ENCODE results near the gene OR5AN1.

OR5AN1 gene

DNA sequence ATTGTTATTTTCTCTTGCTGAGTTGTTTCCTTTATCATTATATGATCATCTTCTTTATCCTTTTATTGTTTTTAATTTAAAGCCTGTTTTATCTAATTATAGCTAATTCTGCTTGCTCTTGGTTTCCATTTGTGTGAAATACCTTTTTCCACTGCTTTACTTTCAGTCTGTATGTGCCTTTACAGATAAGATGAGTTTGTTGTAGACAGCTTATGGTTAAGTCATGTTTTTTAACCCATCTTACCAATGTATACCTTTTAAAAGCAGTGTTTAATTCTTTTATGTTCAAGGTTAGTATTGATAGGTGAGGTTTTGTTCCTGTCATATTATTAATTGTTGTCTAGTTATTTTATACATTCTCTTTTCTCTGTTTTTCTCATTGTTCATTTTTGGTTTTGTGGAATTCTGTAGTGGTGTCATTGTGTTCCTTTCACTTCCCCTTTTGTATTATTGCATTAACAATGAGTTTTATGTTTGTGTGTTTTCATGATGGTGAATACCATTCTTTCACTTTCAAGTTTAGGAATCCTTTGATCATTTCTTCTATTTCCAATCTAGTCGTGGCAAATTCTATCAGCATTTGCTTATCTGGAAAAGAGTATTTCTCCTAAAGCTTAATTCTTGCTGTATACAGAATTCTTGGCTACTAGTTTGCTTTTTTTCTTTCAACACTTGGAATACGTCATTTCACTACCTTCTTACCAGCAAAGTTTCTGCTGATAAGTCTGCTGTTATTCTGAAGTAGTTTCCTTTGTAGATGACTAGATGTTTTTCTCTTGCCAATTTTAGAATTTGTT lies 21.8 kb downstream of the OR5AN1 start:
- DNase-seq (ENCODE audit: low read depth), result no peak
- Histone ChIP-seq H3K4me1 (ENCODE audit: control insufficient read depth, insufficient read depth, low read length) (no peaks in the 10 kb centered on the region), H3K9ac (ENCODE audit: low read length) (no peak overlapping the region), H3K4me3 (ENCODE audit: low read length) (no peak overlapping the region), H3K36me3 (ENCODE audit: control insufficient read depth, insufficient read depth, low read length, severe bottlenecking) (no peaks in the 10 kb centered on the region), H3K9me3 (ENCODE audit: control insufficient read depth, low read length) (peaks cover 5% of the 10 kb centered on the region), H3K27me3 (replicated peaks; ENCODE audit: control insufficient read depth, insufficient read depth, low read length) (no peaks in the 10 kb centered on the region)

DNA sequence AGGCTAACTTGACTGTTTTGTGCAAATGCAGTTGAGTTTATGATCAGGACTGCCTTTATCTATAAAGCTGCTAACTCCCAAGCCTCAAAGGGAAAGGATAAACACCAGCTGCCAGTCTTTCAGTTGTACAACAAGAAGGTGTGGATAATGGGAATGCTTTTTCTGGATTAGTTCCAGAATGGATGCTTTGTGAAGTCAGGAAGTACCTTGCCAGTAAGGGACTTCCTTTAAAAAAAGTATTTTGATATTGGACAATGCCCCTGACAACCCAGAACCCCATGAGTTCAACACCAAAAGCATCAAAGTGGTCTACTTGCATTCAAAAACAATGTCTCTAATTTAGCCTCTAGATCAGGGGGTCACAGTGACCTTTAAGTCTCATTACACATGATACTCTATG lies 35.5 kb downstream of the OR5AN1 start:
- H3K4me1 ChIP-seq (ENCODE audit: control insufficient read depth, insufficient read depth, low read length), result no peaks in the 10 kb centered on the region
- no peaks in the 10 kb centered on the region for H3K9me3 ChIP-seq (ENCODE audit: control insufficient read depth, low read length)
- H3K36me3 ChIP-seq (ENCODE audit: control insufficient read depth, insufficient read depth, low read length, severe bottlenecking), result no peaks in the 10 kb centered on the region
- H3K4me3 ChIP-seq (ENCODE audit: low read length), result no peak overlapping the region
- no peaks in the 10 kb centered on the region for H3K27me3 ChIP-seq (replicated peaks; ENCODE audit: control insufficient read depth, insufficient read depth, low read length)
- H3K9ac ChIP-seq (ENCODE audit: low read length), result no peak overlapping the region
- DNase-seq (ENCODE audit: low read depth), result no peak

DNA sequence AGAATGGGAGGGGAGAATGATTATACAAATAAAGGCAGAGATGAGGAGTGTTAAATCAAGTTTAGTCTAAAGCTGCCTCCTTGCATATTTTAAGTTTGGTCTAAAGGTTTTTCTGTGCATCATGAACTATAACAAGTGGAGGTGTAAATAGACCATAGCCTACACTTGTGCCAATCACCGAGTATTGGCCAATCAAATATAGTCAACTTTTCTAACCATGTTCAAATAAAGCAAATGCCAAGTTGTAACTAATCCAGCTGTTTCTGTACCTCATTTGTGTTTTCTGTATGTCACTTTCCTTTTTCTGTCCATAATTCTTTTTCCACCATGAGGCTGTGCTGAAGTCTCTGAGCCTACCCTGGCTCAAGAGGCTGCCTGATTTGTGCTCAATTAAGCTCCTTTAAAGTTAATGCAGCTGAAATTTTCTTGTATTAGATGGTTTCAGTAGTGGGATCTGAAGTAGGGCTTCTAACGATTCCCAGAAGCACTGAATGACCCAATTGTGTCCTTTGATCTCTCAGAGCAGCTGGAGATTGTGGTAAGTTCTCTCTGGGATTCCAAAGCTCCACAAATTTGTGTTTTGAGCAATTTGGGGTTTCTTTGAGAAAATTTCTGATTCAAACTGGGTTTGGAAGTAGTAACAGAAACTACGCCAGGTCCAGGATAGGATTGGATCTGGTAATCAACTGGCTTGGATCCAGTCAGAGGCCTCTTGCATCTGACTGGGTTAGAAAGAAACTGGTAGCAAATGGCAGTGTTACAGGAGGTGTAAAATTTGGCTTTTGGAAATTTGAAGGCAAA lies 42.0 kb downstream of the OR5AN1 start:
- no peak overlapping the region for H3K4me3 ChIP-seq (ENCODE audit: low read length)
- H3K9ac ChIP-seq (ENCODE audit: low read length), result no peak overlapping the region
- DNase-seq (ENCODE audit: low read depth), result no peak
- H3K4me1 ChIP-seq (ENCODE audit: control insufficient read depth, insufficient read depth, low read length), result no peaks in the 10 kb centered on the region
- peaks cover 15% of the 10 kb centered on the region for H3K9me3 ChIP-seq (ENCODE audit: control insufficient read depth, low read length)
- H3K36me3 ChIP-seq (ENCODE audit: control insufficient read depth, insufficient read depth, low read length, severe bottlenecking), result no peaks in the 10 kb centered on the region
- H3K27me3 ChIP-seq (replicated peaks; ENCODE audit: control insufficient read depth, insufficient read depth, low read length), result no peaks in the 10 kb centered on the region

DNA sequence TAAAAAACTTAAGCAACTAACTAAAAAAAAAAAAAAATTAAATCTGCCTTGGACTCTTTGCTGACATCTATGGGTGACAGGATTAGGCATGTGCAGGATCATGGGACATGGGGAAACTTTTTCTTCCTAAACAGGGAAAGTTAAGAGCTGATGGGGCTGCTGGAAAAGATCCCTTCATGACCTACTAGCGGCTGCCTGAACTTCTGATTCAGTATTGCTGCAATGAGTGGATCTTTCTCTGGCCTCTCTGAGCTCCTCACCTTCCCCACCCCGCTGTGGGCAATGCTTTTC lies 42.5 kb downstream of the OR5AN1 start:
- Histone ChIP-seq H3K4me3 (ENCODE audit: low read length) (no peak overlapping the region), H3K4me1 (ENCODE audit: control insufficient read depth, insufficient read depth, low read length) (no peaks in the 10 kb centered on the region), H3K9ac (ENCODE audit: low read length) (no peak overlapping the region), H3K27me3 (replicated peaks; ENCODE audit: control insufficient read depth, insufficient read depth, low read length) (no peaks in the 10 kb centered on the region), H3K9me3 (ENCODE audit: control insufficient read depth, low read length) (peaks cover 15% of the 10 kb centered on the region), H3K36me3 (ENCODE audit: control insufficient read depth, insufficient read depth, low read length, severe bottlenecking) (no peaks in the 10 kb centered on the region)
- DNase-seq (ENCODE audit: low read depth), result peak; percentile 1

DNA sequence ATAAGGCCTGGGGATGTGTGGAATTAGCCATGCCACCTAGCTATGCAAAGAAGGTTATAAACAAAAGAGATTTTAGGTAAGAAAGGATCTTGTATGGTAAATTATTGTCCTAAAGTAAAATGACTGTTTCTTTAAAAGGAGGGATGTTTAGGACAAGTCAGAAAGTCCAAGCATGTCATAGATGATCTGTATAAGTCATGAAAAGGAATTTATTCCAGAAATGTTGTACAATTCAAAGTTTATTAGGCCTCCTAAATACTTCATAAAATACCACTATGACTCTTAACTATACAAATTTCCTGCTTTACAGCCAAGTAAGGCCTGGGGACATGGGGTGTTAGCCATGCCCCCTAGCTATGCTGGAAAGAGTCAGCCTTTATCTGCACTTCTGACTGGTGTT lies 44.9 kb downstream of the OR5AN1 start:
- Histone ChIP-seq H3K36me3 (ENCODE audit: control insufficient read depth, insufficient read depth, low read length, severe bottlenecking) (no peaks in the 10 kb centered on the region), H3K27me3 (replicated peaks; ENCODE audit: control insufficient read depth, insufficient read depth, low read length) (no peaks in the 10 kb centered on the region), H3K4me3 (ENCODE audit: low read length) (no peak overlapping the region), H3K9me3 (ENCODE audit: control insufficient read depth, low read length) (peaks cover 21% of the 10 kb centered on the region), H3K4me1 (ENCODE audit: control insufficient read depth, insufficient read depth, low read length) (no peaks in the 10 kb centered on the region), H3K9ac (ENCODE audit: low read length) (no peak overlapping the region)
- DNase-seq (ENCODE audit: low read depth), result no peak

DNA sequence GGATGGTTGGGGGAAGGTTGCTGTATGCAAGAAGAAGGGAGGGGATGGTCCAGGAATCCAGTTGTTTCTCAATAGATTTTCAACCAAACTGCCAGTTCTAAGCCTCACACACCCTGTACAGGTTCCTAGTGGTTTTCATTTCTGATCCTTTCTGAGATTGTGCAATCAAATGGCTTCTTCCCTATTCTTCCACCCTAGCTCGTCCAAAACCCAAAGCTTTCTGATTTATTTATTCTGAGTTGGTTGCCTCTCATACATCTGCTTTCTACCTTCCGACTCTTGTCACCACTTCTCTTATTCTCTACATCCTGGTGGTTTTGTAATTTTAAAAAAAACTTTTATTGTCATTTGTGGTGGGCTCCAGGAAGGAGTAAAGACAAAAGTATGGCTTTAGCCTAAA lies 55.0 kb downstream of the OR5AN1 start:
- DNase-seq (ENCODE audit: low read depth), result no peak
- no peak overlapping the region for H3K4me3 ChIP-seq (ENCODE audit: low read length)
- no peaks in the 10 kb centered on the region for H3K27me3 ChIP-seq (replicated peaks; ENCODE audit: control insufficient read depth, insufficient read depth, low read length)

DNA sequence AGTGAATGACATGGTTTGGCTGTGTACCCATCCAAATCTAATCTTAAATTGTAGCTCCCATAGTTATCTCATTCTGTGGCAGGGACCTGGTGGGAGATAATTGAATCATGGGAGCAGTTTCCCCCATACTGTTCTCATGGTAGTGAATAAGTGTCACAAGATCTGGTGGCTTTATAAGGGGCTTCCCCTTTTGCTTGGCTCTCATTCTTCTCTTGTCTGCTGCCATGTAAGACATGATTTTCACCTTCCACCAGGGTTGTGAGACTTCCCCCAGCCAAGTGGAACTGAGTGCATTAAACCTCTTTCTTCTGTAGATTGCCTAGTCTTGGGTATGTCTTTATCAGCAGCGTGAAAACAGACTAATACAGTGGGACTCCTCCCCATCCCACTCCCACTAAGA lies 56.4 kb downstream of the OR5AN1 start:
- Histone ChIP-seq H3K36me3 (ENCODE audit: control insufficient read depth, insufficient read depth, low read length, severe bottlenecking) (no peaks in the 10 kb centered on the region), H3K9ac (ENCODE audit: low read length) (no peak overlapping the region), H3K4me3 (ENCODE audit: low read length) (no peak overlapping the region), H3K4me1 (ENCODE audit: control insufficient read depth, insufficient read depth, low read length) (no peaks in the 10 kb centered on the region), H3K27me3 (replicated peaks; ENCODE audit: control insufficient read depth, insufficient read depth, low read length) (no peaks in the 10 kb centered on the region), H3K9me3 (ENCODE audit: control insufficient read depth, low read length) (peaks cover 20% of the 10 kb centered on the region)
- DNase-seq (ENCODE audit: low read depth), result no peak

More for the DNA sequence above, 55.0 kb downstream of the OR5AN1 start:
- no peak overlapping the region for H3K9ac ChIP-seq (ENCODE audit: low read length)
- no peaks in the 10 kb centered on the region for H3K36me3 ChIP-seq (ENCODE audit: control insufficient read depth, insufficient read depth, low read length, severe bottlenecking)
- H3K4me1 ChIP-seq (ENCODE audit: control insufficient read depth, insufficient read depth, low read length), result no peaks in the 10 kb centered on the region
- peaks cover 34% of the 10 kb centered on the region for H3K9me3 ChIP-seq (ENCODE audit: control insufficient read depth, low read length)

DNA sequence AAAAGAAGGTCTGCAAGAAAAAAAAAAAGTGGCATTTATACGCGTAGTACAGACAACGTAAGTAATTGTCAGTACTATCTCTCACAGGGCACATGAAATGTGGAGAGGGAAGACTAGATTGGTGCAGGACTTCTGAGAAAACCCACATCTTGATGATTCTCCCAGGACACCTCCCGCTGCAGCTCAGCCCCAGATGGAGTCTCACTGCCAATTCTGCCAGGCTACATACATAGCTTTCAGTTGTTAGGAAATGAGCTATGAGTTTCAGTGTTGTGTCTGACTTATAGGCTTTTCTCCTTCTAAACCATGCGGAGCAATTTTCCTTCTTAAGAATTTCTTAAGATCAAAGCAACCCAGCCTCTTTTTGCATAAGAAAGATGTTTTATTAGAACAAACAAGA lies 57.9 kb downstream of the OR5AN1 start:
- H3K27me3 ChIP-seq (replicated peaks; ENCODE audit: control insufficient read depth, insufficient read depth, low read length), result no peaks in the 10 kb centered on the region
- no peak for DNase-seq (ENCODE audit: low read depth)
- no peak overlapping the region for H3K9ac ChIP-seq (ENCODE audit: low read length)
- peaks cover 6% of the 10 kb centered on the region for H3K9me3 ChIP-seq (ENCODE audit: control insufficient read depth, low read length)
- no peak overlapping the region for H3K4me3 ChIP-seq (ENCODE audit: low read length)
- no peaks in the 10 kb centered on the region for H3K4me1 ChIP-seq (ENCODE audit: control insufficient read depth, insufficient read depth, low read length)
- no peaks in the 10 kb centered on the region for H3K36me3 ChIP-seq (ENCODE audit: control insufficient read depth, insufficient read depth, low read length, severe bottlenecking)

DNA sequence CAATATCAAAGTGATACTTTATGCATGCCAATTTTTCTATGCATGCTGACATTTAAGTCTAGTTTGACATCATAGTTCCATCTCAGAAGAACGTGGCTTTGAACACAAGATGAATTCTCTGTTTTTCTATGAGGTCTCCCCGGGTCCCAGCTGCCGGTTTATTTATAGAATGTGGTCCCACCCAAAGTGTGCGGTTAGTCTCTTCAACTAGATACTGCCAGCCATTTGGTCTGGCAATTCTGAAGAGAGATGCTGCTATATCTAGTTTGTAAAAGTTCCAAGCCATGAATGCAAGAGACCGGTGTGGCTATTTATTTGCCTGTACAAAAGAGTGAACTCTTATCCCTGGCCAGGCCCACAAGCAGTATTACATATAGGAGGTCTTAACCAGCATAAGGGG lies 58.3 kb downstream of the OR5AN1 start:
- no peaks in the 10 kb centered on the region for H3K4me1 ChIP-seq (ENCODE audit: control insufficient read depth, insufficient read depth, low read length)
- no peaks in the 10 kb centered on the region for H3K36me3 ChIP-seq (ENCODE audit: control insufficient read depth, insufficient read depth, low read length, severe bottlenecking)
- DNase-seq (ENCODE audit: low read depth), result no peak
- H3K27me3 ChIP-seq (replicated peaks; ENCODE audit: control insufficient read depth, insufficient read depth, low read length), result peaks cover 2% of the 10 kb centered on the region
- H3K4me3 ChIP-seq (ENCODE audit: low read length), result no peak overlapping the region
- H3K9ac ChIP-seq (ENCODE audit: low read length), result no peak overlapping the region
- H3K9me3 ChIP-seq (ENCODE audit: control insufficient read depth, low read length), result peaks cover 6% of the 10 kb centered on the region

DNA sequence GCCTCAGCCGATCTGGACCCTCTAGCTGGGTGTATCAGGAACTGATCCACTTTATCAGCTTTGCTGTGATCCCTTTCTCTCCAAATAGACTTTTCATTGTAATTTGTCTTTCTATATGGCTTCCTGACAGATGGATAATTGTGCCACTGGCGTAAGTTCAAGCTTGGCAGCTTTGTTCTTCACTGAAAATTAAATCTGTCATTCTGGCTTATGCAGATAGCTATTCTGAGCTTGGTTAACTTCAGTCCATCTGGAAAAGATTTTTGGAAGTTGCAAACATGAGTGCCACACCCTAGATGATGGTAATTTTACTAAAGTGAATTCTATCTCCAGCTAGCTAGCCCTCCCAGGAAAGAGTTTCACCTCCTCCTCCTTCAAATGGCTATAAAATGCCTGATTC lies 59.5 kb downstream of the OR5AN1 start:
- H3K36me3 ChIP-seq (ENCODE audit: control insufficient read depth, insufficient read depth, low read length, severe bottlenecking), result no peaks in the 10 kb centered on the region

More for the DNA sequence above, 59.5 kb downstream of the OR5AN1 start:
- Histone ChIP-seq H3K9ac (ENCODE audit: low read length) (no peak overlapping the region), H3K4me3 (ENCODE audit: low read length) (no peak overlapping the region), H3K4me1 (ENCODE audit: control insufficient read depth, insufficient read depth, low read length) (no peaks in the 10 kb centered on the region), H3K27me3 (replicated peaks; ENCODE audit: control insufficient read depth, insufficient read depth, low read length) (peaks cover 4% of the 10 kb centered on the region), H3K9me3 (ENCODE audit: control insufficient read depth, low read length) (peaks cover 3% of the 10 kb centered on the region)
- no peak for DNase-seq (ENCODE audit: low read depth)
